ENCODE results near the gene OPCML.

OPCML gene

GRCh38 chr11:132714859-132715440, 817.4 kb downstream of the OPCML start:
- peak; percentile 64 for DNase-seq

- DNase-seq: no peak
Measured at GRCh38 chr11:132712466-132712865, 819.8 kb downstream of the OPCML start.

GRCh38 chr11:132704781-132705375, 827.4 kb downstream of the OPCML start:
- DNase-seq: no peak

- no peak for DNase-seq
Measured at GRCh38 chr11:132692891-132693290, 839.4 kb downstream of the OPCML start.

GRCh38 chr11:132691848-132692550, 840.3 kb downstream of the OPCML start:
- DNase-seq: no peak

GRCh38 chr11:132686886-132687285, 845.4 kb downstream of the OPCML start:
- peak; percentile 86 for DNase-seq

- DNase-seq: peak; percentile 95
Measured at GRCh38 chr11:132685174-132685611, 847.1 kb downstream of the OPCML start.

GRCh38 chr11:132683602-132684001, 848.7 kb downstream of the OPCML start:
- DNase-seq: peak; percentile 54

- no peak for DNase-seq
Measured at GRCh38 chr11:132681971-132682370, 850.3 kb downstream of the OPCML start.

GRCh38 chr11:132680584-132680983, 851.7 kb downstream of the OPCML start:
- no peak for DNase-seq

GRCh38 chr11:132674151-132674550, 858.1 kb downstream of the OPCML start:
- DNase-seq: no peak

GRCh38 chr11:132671851-132672370, 860.4 kb downstream of the OPCML start:
- DNase-seq: no peak

GRCh38 chr11:132670921-132671675, 861.2 kb downstream of the OPCML start:
- no peak for DNase-seq

- DNase-seq: no peak
Measured at GRCh38 chr11:132669949-132670348, 862.4 kb downstream of the OPCML start.

- no peak for DNase-seq
Measured at GRCh38 chr11:132665205-132665604, 867.1 kb downstream of the OPCML start.

- DNase-seq: no peak
Measured at GRCh38 chr11:132658696-132659095, 873.6 kb downstream of the OPCML start.

GRCh38 chr11:132658004-132658403, 874.3 kb downstream of the OPCML start:
- DNase-seq: no peak

GRCh38 chr11:132655187-132655855, 877.0 kb downstream of the OPCML start:
- DNase-seq: peak; percentile 30

- no peak for DNase-seq
Measured at GRCh38 chr11:132653237-132653636, 879.1 kb downstream of the OPCML start.

- DNase-seq: no peak
Measured at GRCh38 chr11:132650969-132651720, 881.2 kb downstream of the OPCML start.

- no peak for DNase-seq
Measured at GRCh38 chr11:132649277-132649676, 883.0 kb downstream of the OPCML start.

GRCh38 chr11:132648851-132649250, 883.5 kb downstream of the OPCML start:
- peak; percentile 79 for DNase-seq

Data from fibroblast of skin of back (primary cell).